Mesenchymal stem cell (in vitro differentiated cells and primary cell): Measurements from ENCODE around the gene DYNC2LI1.
"Not testable (repeated sequence)": the region's sequence is repeated elsewhere in the genome, so short reads cannot be mapped to it uniquely, and the experiment has no call there.

Experiments used
- DNase-seq: peaks from one replicate; pipeline ENCODE4 v3.0.0-alpha.2; 2013
- H2AFZ ChIP-seq: one replicate; pipeline ENCODE4 v1.6.1; 2013; ENCODE audit warnings: low read depth, mild to moderate bottlenecking, control low read depth, inconsistent platforms, low read length, moderate library complexity
- H2AK5ac ChIP-seq: 2 replicates; pipeline ENCODE4 v1.6.1; 2013; ENCODE audit warnings: low read length, moderate library complexity, mild to moderate bottlenecking, inconsistent platforms; ENCODE audit not compliant: severe bottlenecking
- H2BK120ac ChIP-seq: one replicate; pipeline ENCODE4 v1.6.1; 2013; ENCODE audit warnings: low read depth, mild to moderate bottlenecking, inconsistent platforms, low read length, moderate library complexity
- H2BK12ac ChIP-seq, 2 experiments: one replicate each; pipeline ENCODE4 v1.6.1; 2013; ENCODE audit warnings: inconsistent platforms in 2 of 2, low read length in 2 of 2, mild to moderate bottlenecking in 2 of 2, moderate library complexity in 2 of 2, control low read depth in 1 of 2
- H2BK15ac ChIP-seq: one replicate; pipeline ENCODE4 v1.6.1; 2013; ENCODE audit warnings: mild to moderate bottlenecking, low read depth, inconsistent platforms; ENCODE audit not compliant: poor library complexity, severe bottlenecking
- H2BK5ac ChIP-seq: 2 replicates; pipeline ENCODE4 v1.6.1; 2013; ENCODE audit warnings: low read depth, mild to moderate bottlenecking, low read length, control low read depth, inconsistent platforms; ENCODE audit not compliant: poor library complexity, severe bottlenecking
- H3K14ac ChIP-seq, 2 experiments: one replicate each; pipeline ENCODE4 v1.6.1; 2013; ENCODE audit warnings: inconsistent platforms in 2 of 2, low read length in 2 of 2, control low read depth in 1 of 2, mild to moderate bottlenecking in 1 of 2, moderate library complexity in 1 of 2
- H3K18ac ChIP-seq, 2 experiments: one replicate each; pipeline ENCODE4 v1.6.1; 2013; ENCODE audit warnings: inconsistent platforms in 2 of 2, low read length in 2 of 2, control low read depth in 1 of 2, low read depth in 1 of 2, mild to moderate bottlenecking in 1 of 2
- H3K23ac ChIP-seq, 2 experiments: one replicate each; pipeline ENCODE4 v1.6.1; 2013; ENCODE audit warnings: inconsistent platforms in 2 of 2, low read length in 2 of 2, mild to moderate bottlenecking in 2 of 2, moderate library complexity in 2 of 2, control low read depth in 1 of 2
- H3K27ac ChIP-seq: 2 replicates; pipeline ENCODE4 v1.5.1; 2013; ENCODE audit warnings: mild to moderate bottlenecking, moderate library complexity, low read length, control low read depth, inconsistent platforms; ENCODE audit not compliant: poor library complexity, severe bottlenecking
- H3K27me3 ChIP-seq, 2 experiments: 2 replicates each; pipeline versions ENCODE4 v1.6.1 to v1.7.0; 2013; ENCODE audit warnings: low read length in 2 of 2, mild to moderate bottlenecking in 2 of 2, moderate library complexity in 2 of 2, control low read depth in 1 of 2, inconsistent platforms in 1 of 2; ENCODE audit not compliant: control insufficient read depth in 1 of 2, insufficient read depth in 1 of 2
- H3K36me3 ChIP-seq, 2 experiments: 2 replicates each; pipeline versions ENCODE4 v1.6.1 to v1.7.0; 2013; ENCODE audit warnings: low read length in 2 of 2, control low read depth in 1 of 2, inconsistent platforms in 1 of 2, low read depth in 1 of 2, mild to moderate bottlenecking in 1 of 2; ENCODE audit not compliant: insufficient read depth in 2 of 2, control insufficient read depth in 1 of 2
- H3K4ac ChIP-seq, 2 experiments: one replicate each; pipeline ENCODE4 v1.6.1; 2013; ENCODE audit warnings: inconsistent platforms in 2 of 2, low read length in 2 of 2, mild to moderate bottlenecking in 2 of 2, moderate library complexity in 2 of 2, control low read depth in 1 of 2, low read depth in 1 of 2
- H3K4me1 ChIP-seq: 2 replicates; pipeline ENCODE4 v1.6.1; 2013; ENCODE audit warnings: low read depth, low read length, control low read depth; ENCODE audit not compliant: control insufficient read depth, insufficient read depth
- H3K4me2 ChIP-seq: 2 replicates; pipeline ENCODE4 v1.6.1; 2013; ENCODE audit warnings: low read length, mild to moderate bottlenecking, inconsistent platforms; ENCODE audit not compliant: poor library complexity, severe bottlenecking
- H3K4me3 ChIP-seq, 2 experiments: 2 replicates each; pipeline versions ENCODE4 v1.5.1 to v1.7.0; 2013; ENCODE audit warnings: low read length in 2 of 2, mild to moderate bottlenecking in 2 of 2, control low read depth in 1 of 2, low read depth in 1 of 2; ENCODE audit not compliant: insufficient read depth in 1 of 2
- H3K79me1 ChIP-seq: replicated peaks from 2 replicates; pipeline ENCODE4 v1.6.1; 2013; ENCODE audit warnings: mild to moderate bottlenecking, control low read depth, low read length, inconsistent platforms; ENCODE audit not compliant: poor library complexity, severe bottlenecking
- H3K9ac ChIP-seq: 2 replicates; pipeline ENCODE4 v1.7.0; 2013; ENCODE audit warnings: mild to moderate bottlenecking, low read length, moderate library complexity
- H3K9me3 ChIP-seq: 2 replicates; pipeline ENCODE4 v1.7.0; 2013; ENCODE audit warnings: mild to moderate bottlenecking, low read length; ENCODE audit not compliant: control insufficient read depth
- H4K8ac ChIP-seq: one replicate; pipeline ENCODE4 v1.6.1; 2013; ENCODE audit warnings: inconsistent platforms, mild to moderate bottlenecking, low read length, moderate library complexity
- H4K91ac ChIP-seq: one replicate; pipeline ENCODE4 v1.6.1; 2013; ENCODE audit warnings: mild to moderate bottlenecking, low read length, inconsistent platforms
- WGBS: methylation state at CpG from one replicate; pipeline ENCODE4 v1.1.7; 2013; ENCODE audit warnings: mixed read lengths; 5-methylcytosine and 5-hydroxymethylcytosine counted together

DYNC2LI1 gene

GRCh38 chr2:43726961-43727633, 46.7 kb upstream of the DYNC2LI1 start:
- peak; percentile 13 for DNase-seq
- H3K23ac ChIP-seq, H3K9me3 ChIP-seq, H3K4ac ChIP-seq, H3K9ac ChIP-seq, H2AFZ ChIP-seq, H3K4me3 ChIP-seq, H2AK5ac ChIP-seq, H3K4me2 ChIP-seq, H3K18ac ChIP-seq, H4K91ac ChIP-seq, H2BK15ac ChIP-seq, H2BK120ac ChIP-seq, H4K8ac ChIP-seq, H3K4me1 ChIP-seq, H3K79me1 ChIP-seq, H3K36me3 ChIP-seq, H3K14ac ChIP-seq, H3K27ac ChIP-seq, H2BK5ac ChIP-seq, H2BK12ac ChIP-seq, H3K27me3 ChIP-seq: not testable (repeated sequence)
- WGBS, result 64% methylated on average over 11 of the region's 14 CpGs

GRCh38 chr2:43727634-43728014, 46.2 kb upstream of the DYNC2LI1 start:
- H3K9me3 ChIP-seq, result no peaks in the 10 kb centered on the region
- H3K4ac ChIP-seq, result no peak overlapping the region
- H3K18ac ChIP-seq, result no peak overlapping the region
- no peak overlapping the region for H3K27ac ChIP-seq
- H3K4me1 ChIP-seq, result no peaks in the 10 kb centered on the region
- no peak overlapping the region for H2BK120ac ChIP-seq
- H2AFZ ChIP-seq, result no peak overlapping the region
- H4K8ac ChIP-seq, result no peak overlapping the region
- no peak overlapping the region for H3K14ac ChIP-seq
- H4K91ac ChIP-seq, result no peak overlapping the region
- DNase-seq, result no peak
- H3K23ac ChIP-seq, result no peak overlapping the region
- no peak overlapping the region for H3K4me2 ChIP-seq
- no peaks in the 10 kb centered on the region for H3K79me1 ChIP-seq
- H2BK5ac ChIP-seq, result no peak overlapping the region
- no peak overlapping the region for H2AK5ac ChIP-seq
- 83% methylated on average over 1 of the region's 2 CpGs for WGBS
- H3K36me3 ChIP-seq, result peaks cover 3 to 8% of the 10 kb centered on the region in 2 experiments
- H3K27me3 ChIP-seq, result no peaks in the 10 kb centered on the region
- no peak overlapping the region for H2BK12ac ChIP-seq
- H3K4me3 ChIP-seq, result no peak overlapping the region
- H2BK15ac ChIP-seq, result no peak overlapping the region
- no peak overlapping the region for H3K9ac ChIP-seq

GRCh38 chr2:43729491-43730174, 44.2 kb upstream of the DYNC2LI1 start:
- H2BK12ac ChIP-seq, result peak overlapping the region in 1 of 2 experiments; percentile 90
- no peak overlapping the region for H4K8ac ChIP-seq
- H3K27me3 ChIP-seq, result no peaks in the 10 kb centered on the region
- no peak overlapping the region for H2BK15ac ChIP-seq
- H2AK5ac ChIP-seq, result no peak overlapping the region
- no peak for DNase-seq
- H3K23ac ChIP-seq, result peak overlapping the region in 1 of 2 experiments; percentile 1
- H2BK120ac ChIP-seq, result no peak overlapping the region
- no peak overlapping the region for H3K9ac ChIP-seq
- H3K4me3 ChIP-seq, result no peak overlapping the region
- H3K4ac ChIP-seq, result peak overlapping the region in 1 of 2 experiments; percentile 75
- H3K18ac ChIP-seq, result peak overlapping the region in 1 of 2 experiments; percentile 48
- H2AFZ ChIP-seq, result no peak overlapping the region
- H3K27ac ChIP-seq, result no peak overlapping the region
- no peak overlapping the region for H4K91ac ChIP-seq
- no peak overlapping the region for H3K4me2 ChIP-seq
- 50% methylated on average over 4 of the region's 5 CpGs for WGBS
- H3K79me1 ChIP-seq, result no peaks in the 10 kb centered on the region
- H3K14ac ChIP-seq, result peak overlapping the region in 1 of 2 experiments; percentile 81
- H3K36me3 ChIP-seq, result peaks cover 3 to 8% of the 10 kb centered on the region in 2 experiments
- H3K4me1 ChIP-seq, result no peaks in the 10 kb centered on the region
- H3K9me3 ChIP-seq, result no peaks in the 10 kb centered on the region
- H2BK5ac ChIP-seq, result no peak overlapping the region

- H2BK120ac ChIP-seq, result no peak overlapping the region
- no peaks in the 10 kb centered on the region for H3K27me3 ChIP-seq
- no peak overlapping the region for H3K18ac ChIP-seq
- no peak overlapping the region for H2AFZ ChIP-seq
- H2BK12ac ChIP-seq, result no peak overlapping the region
- H3K23ac ChIP-seq, result no peak overlapping the region
- H3K9ac ChIP-seq, result no peak overlapping the region
- no peak overlapping the region for H3K14ac ChIP-seq
- H4K8ac ChIP-seq, result no peak overlapping the region
- H3K4me1 ChIP-seq, result peaks cover 1% of the 10 kb centered on the region
- H3K4ac ChIP-seq, result no peak overlapping the region
- no peak overlapping the region for H2BK15ac ChIP-seq
- H3K79me1 ChIP-seq, result no peaks in the 10 kb centered on the region
- no peak overlapping the region for H2BK5ac ChIP-seq
- no peak overlapping the region for H3K27ac ChIP-seq
- no peaks in the 10 kb centered on the region for H3K9me3 ChIP-seq
- H2AK5ac ChIP-seq, result no peak overlapping the region
- H3K4me2 ChIP-seq, result no peak overlapping the region
- peaks cover 3 to 6% of the 10 kb centered on the region in 2 experiments for H3K36me3 ChIP-seq
- WGBS, result no CpG with 5 or more reads among the region's 1 CpG
- DNase-seq, result no peak
- H3K4me3 ChIP-seq, result no peak overlapping the region
- H4K91ac ChIP-seq, result no peak overlapping the region
Observed at GRCh38 chr2:43731211-43731610, 42.6 kb upstream of the DYNC2LI1 start.
